Measurements from ENCODE around the gene GCFC2. TPM values are rescaled to one million over a fixed set of nuclear protein-coding genes. Genes with fewer than 3 reads are reported as not detected.

The GCFC2 gene
- total and polyA plus RNA-seq, 9 of the 15 experiments (the other 6 are each of a cell fraction or from before 2014, with no cell fraction given), result 10.5 to 40.6 (median 23.0) TPM

- TF ChIP-seq, protein P1, sequence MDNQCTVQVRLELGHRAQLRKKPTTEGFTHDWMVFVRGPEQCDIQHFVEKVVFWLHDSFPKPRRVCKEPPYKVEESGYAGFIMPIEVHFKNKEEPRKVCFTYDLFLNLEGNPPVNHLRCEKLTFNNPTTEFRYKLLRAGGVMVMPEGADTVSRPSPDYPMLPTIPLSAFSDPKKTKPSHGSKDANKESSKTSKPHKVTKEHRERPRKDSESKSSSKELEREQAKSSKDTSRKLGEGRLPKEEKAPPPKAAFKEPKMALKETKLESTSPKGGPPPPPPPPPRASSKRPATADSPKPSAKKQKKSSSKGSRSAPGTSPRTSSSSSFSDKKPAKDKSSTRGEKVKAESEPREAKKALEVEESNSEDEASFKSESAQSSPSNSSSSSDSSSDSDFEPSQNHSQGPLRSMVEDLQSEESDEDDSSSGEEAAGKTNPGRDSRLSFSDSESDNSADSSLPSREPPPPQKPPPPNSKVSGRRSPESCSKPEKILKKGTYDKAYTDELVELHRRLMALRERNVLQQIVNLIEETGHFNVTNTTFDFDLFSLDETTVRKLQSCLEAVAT (IDR thresholded peaks at IDR 0.05), result no peak
- TF ChIP-seq MECOM (CRISPR knock-in tag; IDR thresholded peaks at IDR 0.05) (no peak), ZNF449 (CRISPR knock-in tag; IDR thresholded peaks at IDR 0.05) (no peak), LEF1 (IDR thresholded peaks at IDR 0.05) (no peak), EWSR1 (IDR thresholded peaks at IDR 0.05; ENCODE audit: borderline replicate concordance, low read depth, partially characterized antibody) (no peak), PRDM10 (IDR thresholded peaks at IDR 0.05; ENCODE audit: partially characterized antibody) (no peak), ZSCAN32 (CRISPR knock-in tag; IDR thresholded peaks at IDR 0.05) (no peak), POLR3G (IDR thresholded peaks at IDR 0.05; ENCODE audit: extremely low read depth, insufficient read length, insufficient replicate concordance) (no peak), RBM15 (IDR thresholded peaks at IDR 0.05; ENCODE audit: insufficient read depth, low read length) (no peak)
Observed at GRCh38 chr2:75688196-75688595, 22.5 kb downstream of the GCFC2 start (continued).

All from K562 (cell line).